Ascending aorta (tissue), 2 donors: ENCODE data around the gene MGME1. TPM values are rescaled to one million over a fixed set of nuclear protein-coding genes. Genes with fewer than 3 reads are reported as not detected.

ENCODE experiments used
- DNase-seq, 2 donors: peaks; one replicate each; pipeline ENCODE4 v3.0.0-alpha.2; 2019; ENCODE audit warnings: low spot score in 2 of 2
- H3K27ac ChIP-seq, 2 donors: fragments of 200-600 bp; sonication (generic); one replicate each; pipeline ENCODE4 v1.5.1; 2016 to 2017; ENCODE audit warnings: mild to moderate bottlenecking in 1 of 2
- H3K27me3 ChIP-seq: fragments of 200-600 bp; sonication (generic); one replicate; pipeline ENCODE4 v1.5.1; 2017
- H3K36me3 ChIP-seq, 2 donors: fragments of 200-600 bp; sonication (generic); one replicate each; pipeline ENCODE4 v1.5.1; 2016
- H3K4me1 ChIP-seq, 2 donors: fragments of 200-600 bp; sonication (generic); one replicate each; pipeline ENCODE4 v1.5.1; 2016 to 2017; ENCODE audit warnings: mild to moderate bottlenecking in 1 of 2
- H3K4me3 ChIP-seq, 2 donors: fragments of 200-600 bp; sonication (generic); one replicate each; pipeline ENCODE4 v1.5.1; 2016 to 2017; ENCODE audit warnings: mild to moderate bottlenecking in 1 of 2
- H3K9me3 ChIP-seq, 2 donors: fragments of 200-600 bp; sonication (generic); one replicate each; pipeline ENCODE4 v1.5.1; 2016
- intact Hi-C: fragments of 100-400 bp; cut with DNase I; formaldehyde crosslinking; loops from one replicate; pipeline ENCODE4 v1.15.1; 2023
- total RNA-seq: library from RNA; depleted of rRNA; stranded (reverse); fragments of >200 nt; gene quantifications from one replicate; pipeline ENCODE4 v1.1.0, GENCODE V29; 2016
- TF ChIP-seq, protein P1 (sequence below), 3 experiments: fragments of 200-600 bp in 2 of 3; fragments of 450-650 bp in 1 of 3; sonication (generic) in 2 of 3; IDR thresholded peaks; one replicate each; pipeline ENCODE4 v1.5.1; 2016 to 2019; ENCODE audit warnings: antibody characterized with exemption in 3 of 3, mild to moderate bottlenecking in 1 of 3, moderate library complexity in 1 of 3

The MGME1 gene
- total RNA-seq, 1 donor from 2014 or later: 0.85 TPM

DNA sequence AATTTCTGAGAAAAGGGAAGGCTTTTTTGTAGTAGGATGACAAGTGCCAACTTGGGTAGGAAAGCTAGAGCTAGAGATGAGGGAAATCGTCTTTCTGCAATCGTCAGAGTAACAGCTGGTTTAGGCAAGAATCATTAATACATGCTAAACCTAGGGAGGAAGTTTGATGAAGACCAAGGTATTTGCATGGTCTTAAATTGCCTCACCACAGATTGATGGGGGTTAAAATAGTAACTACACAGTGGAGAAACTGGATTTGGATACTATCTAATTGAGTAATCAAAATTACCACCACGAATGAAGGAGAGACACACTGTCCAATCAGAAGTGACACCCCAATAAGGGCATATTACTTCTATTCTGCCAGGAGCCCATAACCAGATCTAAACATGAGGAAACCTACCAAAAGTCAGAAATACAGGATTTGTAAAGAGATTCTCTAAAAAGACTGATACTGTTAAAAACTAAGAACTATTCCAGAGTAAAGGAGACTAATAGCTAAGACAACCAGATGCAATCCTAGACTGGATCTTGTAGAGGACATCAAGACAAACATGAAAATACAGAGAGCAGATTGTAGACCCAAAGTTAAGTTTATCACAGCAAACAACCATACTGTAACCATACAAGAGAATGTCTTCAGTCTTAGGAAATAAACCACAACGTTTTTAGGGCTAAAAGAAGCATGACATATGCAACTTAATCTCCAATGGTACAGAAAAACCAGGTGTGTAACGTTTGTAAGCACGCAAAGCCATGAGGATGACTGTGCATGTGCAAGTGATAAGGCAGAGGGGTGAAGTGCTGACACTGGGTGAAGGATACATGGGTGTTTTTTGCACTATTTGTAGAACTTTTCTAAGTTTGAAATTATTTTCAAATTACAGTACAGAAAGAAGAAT is 22.0 kb upstream of the MGME1 start:
- H3K27ac ChIP-seq: no peak overlapping the region
- H3K9me3 ChIP-seq: no peaks in the 10 kb centered on the region
- TF ChIP-seq, protein P1, sequence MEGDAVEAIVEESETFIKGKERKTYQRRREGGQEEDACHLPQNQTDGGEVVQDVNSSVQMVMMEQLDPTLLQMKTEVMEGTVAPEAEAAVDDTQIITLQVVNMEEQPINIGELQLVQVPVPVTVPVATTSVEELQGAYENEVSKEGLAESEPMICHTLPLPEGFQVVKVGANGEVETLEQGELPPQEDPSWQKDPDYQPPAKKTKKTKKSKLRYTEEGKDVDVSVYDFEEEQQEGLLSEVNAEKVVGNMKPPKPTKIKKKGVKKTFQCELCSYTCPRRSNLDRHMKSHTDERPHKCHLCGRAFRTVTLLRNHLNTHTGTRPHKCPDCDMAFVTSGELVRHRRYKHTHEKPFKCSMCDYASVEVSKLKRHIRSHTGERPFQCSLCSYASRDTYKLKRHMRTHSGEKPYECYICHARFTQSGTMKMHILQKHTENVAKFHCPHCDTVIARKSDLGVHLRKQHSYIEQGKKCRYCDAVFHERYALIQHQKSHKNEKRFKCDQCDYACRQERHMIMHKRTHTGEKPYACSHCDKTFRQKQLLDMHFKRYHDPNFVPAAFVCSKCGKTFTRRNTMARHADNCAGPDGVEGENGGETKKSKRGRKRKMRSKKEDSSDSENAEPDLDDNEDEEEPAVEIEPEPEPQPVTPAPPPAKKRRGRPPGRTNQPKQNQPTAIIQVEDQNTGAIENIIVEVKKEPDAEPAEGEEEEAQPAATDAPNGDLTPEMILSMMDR (IDR thresholded peaks at IDR 0.05): no peak
- no peaks in the 10 kb centered on the region for H3K27me3 ChIP-seq
- H3K4me3 ChIP-seq: no peak overlapping the region
- DNase-seq: peak in 1 of 2 donors; percentile 4
- intact Hi-C loops: no loop called here
- H3K4me1 ChIP-seq: no peaks in the 10 kb centered on the region
- peaks cover 77 to 96% of the 10 kb centered on the region in 2 donors for H3K36me3 ChIP-seq

DNA sequence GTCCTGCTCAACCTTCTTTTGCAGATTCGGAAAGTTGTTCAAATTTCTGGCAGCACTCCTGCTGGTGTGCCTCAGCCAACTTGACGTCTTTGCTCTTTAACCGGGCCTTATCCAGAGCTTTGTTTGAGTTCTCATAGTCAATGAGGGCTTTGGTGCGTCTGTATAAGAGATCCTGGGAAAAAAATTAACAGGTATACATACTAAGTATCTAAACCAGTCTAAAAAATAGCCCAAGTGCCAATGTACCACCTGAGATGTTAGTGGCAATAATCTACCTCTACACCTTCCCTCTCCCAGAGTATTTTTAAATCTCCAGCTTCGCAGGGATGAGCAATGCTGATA is 21.4 kb upstream of the MGME1 start:
- Histone ChIP-seq H3K27ac (no peak overlapping the region), H3K4me1 (no peaks in the 10 kb centered on the region), H3K36me3 (peaks cover 80 to 97% of the 10 kb centered on the region in 2 donors), H3K9me3 (no peaks in the 10 kb centered on the region), H3K27me3 (no peaks in the 10 kb centered on the region), H3K4me3 (no peak overlapping the region)
- intact Hi-C loops: no loop called here
- DNase-seq: no peak
- TF ChIP-seq, protein P1 (IDR thresholded peaks at IDR 0.05): no peak

DNA sequence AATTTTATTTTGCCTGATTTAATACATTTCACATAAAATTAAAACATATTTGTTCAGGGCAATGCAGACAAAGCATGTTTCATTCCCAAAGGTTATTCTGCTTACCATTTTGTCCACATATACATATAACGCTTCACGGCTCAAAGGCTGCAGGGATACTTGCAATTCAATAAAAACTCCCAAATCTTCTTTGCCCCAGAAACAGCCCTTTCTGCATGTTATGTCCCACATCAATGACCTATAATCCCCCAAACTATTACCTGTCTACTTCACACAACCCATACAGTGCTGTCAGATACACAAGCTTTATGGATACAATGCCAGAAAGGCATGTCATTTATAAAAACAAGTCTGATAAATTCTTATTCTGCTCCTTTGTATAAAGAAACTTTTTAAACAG is 20.4 kb upstream of the MGME1 start:
- peaks cover 78 to 96% of the 10 kb centered on the region in 2 donors for H3K36me3 ChIP-seq
- intact Hi-C loops: no loop called here
- H3K9me3 ChIP-seq: no peaks in the 10 kb centered on the region
- TF ChIP-seq, protein P1 (IDR thresholded peaks at IDR 0.05): no peak
- DNase-seq: no peak
- H3K4me1 ChIP-seq: no peaks in the 10 kb centered on the region
- no peak overlapping the region for H3K27ac ChIP-seq
- no peak overlapping the region for H3K4me3 ChIP-seq
- H3K27me3 ChIP-seq: no peaks in the 10 kb centered on the region

DNA sequence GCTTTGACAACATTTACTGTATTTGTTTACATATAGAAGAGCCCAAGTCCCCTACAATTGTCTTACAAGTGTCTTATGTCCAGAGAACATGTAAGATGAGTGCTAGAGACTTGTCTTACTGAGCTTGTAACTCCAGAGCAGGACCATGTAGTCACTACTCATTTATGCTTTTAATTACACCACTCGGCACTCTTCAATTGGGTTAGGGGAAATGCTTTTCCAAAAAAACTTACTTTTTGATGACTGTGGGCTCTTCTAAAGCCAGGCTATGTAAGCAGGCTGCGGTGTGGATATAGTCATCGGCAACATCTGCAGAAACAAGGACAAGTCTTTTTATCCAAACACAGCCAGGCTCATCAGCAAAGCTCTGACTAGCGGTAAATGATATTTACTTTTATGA is 18.9 kb upstream of the MGME1 start:
- Histone ChIP-seq H3K9me3 (no peaks in the 10 kb centered on the region), H3K27ac (no peak overlapping the region), H3K4me3 (no peak overlapping the region), H3K27me3 (no peaks in the 10 kb centered on the region), H3K36me3 (peaks cover 84 to 98% of the 10 kb centered on the region in 2 donors), H3K4me1 (no peaks in the 10 kb centered on the region)
- TF ChIP-seq, protein P1 (IDR thresholded peaks at IDR 0.05): no peak
- DNase-seq: no peak
- intact Hi-C loops: no loop called here

DNA sequence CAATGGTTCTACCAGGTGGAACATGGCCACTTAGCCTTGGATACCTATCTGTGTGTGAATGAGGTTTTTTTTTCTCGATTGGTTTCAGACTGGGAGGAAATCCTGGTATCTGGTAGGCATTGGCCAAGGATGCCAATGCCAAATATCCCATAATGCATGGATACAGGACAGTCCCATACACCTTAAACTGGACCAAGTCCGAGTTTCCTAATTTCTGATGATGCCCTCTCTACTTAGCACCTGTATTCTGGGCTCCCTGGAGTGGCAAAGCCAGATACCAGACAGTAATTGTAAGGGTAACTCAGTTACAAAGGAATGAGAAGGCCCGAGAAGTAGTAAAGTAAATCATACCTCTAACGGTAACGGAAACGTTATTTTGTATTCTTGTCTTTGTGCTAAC is 18.1 kb upstream of the MGME1 start:
- intact Hi-C loops: no loop called here
- Histone ChIP-seq H3K4me1 (no peaks in the 10 kb centered on the region), H3K27me3 (no peaks in the 10 kb centered on the region), H3K27ac (no peak overlapping the region), H3K4me3 (no peak overlapping the region), H3K9me3 (no peaks in the 10 kb centered on the region), H3K36me3 (peaks cover 83 to 96% of the 10 kb centered on the region in 2 donors)
- TF ChIP-seq, protein P1 (IDR thresholded peaks at IDR 0.05): no peak
- no peak for DNase-seq
